Stimulated activated naive CD4-positive, alpha-beta T cell treated with Interleukin-2 at 50 U/mL for 16 hours (primary cell): Measurements from ENCODE around the gene ARHGAP26.

Experiments
- DNase-seq: peaks from one replicate; lab custom pipeline; 2025; lab: John Stamatoyannopoulos, UW

The ARHGAP26 gene

DNA sequence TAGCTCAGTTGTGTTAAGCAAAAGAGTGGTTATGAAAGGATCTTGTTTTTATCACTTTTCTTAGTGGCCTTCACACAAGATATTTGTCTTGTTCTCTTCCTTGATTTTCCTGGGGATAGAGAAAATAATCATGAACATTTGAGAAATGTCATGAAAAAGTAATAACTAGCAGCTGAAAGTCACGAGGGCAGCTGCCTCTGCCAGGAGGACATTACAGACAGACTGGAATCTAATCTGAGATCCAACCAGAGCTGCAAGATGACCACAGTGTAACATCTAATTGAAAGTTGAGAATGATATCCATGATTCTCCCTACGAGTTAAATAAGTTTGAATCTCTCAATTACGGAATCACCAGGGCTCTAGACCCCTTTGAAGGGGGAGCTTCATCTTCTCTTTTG lies 274.9 kb downstream of the ARHGAP26 start:
- no peak for DNase-seq

DNA sequence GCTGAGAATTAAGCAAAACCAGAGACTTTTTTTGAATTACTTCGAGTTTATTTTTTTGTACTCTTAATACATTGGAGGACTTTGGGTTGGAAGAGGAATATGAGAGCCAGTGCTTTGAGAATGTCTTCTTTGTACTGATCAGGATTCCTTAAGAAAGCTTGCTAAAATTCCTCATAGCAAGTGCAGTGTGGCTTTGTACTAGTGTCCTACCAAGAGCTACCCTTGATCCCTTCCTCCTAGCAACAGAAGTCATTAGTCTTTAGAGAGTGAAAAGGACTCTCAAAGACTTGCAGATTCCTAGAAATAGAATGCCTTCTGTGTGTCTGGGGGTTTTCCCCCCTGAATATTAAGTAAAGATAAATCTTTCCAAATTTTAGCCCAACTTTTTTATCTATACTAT lies 276.1 kb downstream of the ARHGAP26 start:
- no peak for DNase-seq

DNA sequence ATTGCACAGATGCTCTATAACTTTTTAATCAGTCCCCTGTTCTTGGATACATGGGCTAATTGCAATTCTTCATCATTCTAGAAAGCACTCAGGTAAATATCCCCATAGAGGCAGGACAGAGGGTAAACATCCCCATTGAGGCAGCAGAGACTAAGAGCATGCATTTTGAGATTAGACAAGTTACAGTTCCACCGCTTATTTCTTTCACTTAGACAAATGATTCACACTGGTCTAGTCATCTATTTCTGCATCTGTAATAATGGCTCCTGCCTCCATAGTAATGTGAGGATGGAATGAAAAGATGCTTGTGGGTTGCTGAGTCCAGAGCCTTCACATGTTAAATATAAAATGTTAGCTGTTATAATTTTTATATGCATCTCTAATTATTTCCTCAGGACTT lies 276.9 kb downstream of the ARHGAP26 start:
- DNase-seq, result no peak

DNA sequence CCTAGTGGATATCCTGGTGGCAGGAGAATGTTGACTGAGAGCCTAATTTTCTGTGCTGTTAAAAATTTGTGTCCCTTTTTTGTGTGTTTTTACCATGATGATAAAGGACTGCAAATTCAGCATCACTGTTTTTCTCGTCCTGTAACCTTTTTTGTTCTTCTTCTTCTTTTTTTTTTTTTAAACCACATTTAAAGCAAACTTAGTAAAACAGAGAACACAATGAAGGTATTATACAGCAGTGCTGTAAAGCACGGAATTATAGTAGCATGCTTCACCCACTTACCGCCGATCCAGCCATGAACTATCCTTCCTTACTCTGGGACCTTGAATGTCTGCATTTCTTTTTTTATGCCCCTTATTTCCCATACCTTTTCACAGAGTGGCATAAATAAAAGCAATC lies 280.0 kb downstream of the ARHGAP26 start:
- DNase-seq, result no peak

DNA sequence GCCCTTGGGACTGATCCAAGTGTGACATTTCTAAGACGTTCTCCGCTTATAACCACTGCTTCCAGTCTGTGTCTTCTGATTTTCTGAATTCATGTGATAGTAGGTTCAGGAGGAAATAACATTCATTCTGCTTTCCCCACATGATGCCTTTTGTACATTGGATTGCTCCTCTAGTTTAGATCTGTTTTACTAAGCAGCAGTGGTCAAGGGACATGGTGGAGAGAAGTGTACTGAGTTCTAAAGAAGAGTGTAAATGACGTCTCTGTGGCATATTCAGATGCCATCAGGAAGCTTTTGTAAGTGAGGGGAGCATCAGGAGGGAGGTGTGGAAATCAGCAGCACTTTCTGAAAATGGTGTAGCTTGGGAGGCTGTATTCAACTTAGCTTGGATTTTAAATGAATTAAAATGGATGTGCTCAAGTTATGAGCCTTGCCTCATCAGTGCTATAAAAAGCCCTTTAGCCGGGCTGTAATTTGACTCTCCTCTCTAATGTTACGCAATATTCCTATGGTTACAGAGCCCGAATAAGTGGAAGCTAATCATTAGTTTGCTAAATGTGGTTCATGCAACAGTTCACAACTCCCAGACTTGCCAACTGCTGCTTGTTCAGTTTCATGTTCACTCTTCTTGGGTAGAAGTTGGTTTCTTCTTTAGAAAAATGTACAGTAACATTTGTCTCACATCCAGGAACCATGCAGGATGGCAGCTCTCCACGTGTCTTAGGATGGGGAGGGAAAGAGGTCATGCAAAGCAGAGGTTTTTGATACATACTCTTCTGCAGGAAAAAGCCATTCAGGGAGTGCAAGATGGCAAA lies 281.3 kb downstream of the ARHGAP26 start:
- DNase-seq, result no peak

DNA sequence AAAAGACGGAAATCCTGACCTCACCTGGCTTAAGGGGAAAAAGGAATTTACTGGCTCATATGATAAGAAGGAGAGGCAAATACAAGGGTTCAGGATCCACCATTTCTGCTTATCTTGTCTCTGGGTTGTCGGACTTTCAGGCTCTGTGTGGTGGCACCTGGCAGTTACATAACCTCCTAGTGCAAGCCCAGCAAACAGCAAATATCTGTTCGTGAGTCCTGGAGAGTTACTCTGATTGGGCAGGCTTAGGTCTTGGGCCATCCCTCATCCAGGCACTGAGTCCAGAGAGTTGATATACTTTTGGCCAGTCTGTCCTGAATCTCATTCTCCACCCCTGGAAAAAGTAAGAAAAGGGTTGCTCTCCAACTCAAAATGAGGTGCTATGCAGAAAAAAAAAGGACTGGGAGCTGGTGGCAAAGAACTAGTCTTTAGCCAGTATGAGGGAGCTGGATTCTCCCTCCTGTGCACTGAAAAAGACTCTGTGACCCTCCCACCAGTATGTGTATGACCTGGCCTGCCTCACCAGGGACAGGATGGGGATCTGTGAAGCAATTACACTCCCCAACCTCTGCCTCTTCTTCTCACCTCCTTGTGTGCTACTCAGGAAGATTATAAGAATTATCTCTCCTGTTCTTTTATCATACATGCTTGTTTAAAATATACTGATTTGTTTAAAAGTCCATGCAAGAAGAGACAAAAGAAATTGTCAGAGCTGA lies 282.9 kb downstream of the ARHGAP26 start:
- DNase-seq, result no peak

DNA sequence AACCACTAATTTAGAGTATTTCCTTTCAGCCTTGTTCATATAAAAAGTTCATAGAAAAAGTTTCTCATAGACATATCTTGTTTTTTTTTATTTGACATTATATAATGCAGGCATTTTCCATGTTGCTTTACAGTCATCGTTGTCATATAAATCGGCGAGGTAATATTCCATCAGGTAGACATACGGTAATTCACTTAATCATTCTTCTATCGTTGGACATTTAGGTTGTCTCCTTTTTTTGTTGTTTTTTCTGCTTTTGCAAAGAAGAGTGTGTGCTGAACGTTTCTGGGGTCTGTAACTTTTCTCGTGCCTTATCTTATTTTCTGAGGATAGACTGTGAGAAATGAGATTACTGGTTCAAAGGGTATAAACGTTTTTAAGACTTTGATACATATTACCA lies 283.6 kb downstream of the ARHGAP26 start:
- DNase-seq, result no peak

DNA sequence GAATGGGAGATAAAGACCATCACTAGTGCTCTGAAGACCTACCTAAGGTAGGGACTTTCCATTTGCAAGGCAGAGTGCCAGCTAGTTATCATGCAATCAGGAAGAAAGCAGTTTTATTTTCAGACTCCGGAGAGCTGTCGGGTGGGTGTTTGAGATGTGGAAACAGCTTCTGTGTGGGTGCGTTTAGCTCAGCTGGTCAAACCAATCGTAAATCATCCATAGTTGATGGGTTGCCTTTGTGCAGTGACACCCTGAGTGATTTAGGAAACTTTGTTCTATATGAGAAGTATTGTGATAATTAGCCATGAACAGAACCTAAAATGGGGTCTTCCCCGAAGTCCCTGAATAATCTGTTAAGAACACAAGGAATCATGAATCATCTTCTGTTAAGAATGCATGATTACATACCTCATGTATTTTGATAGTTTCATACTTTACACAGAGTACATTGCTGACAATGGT lies 284.3 kb downstream of the ARHGAP26 start:
- DNase-seq, result peak; percentile 31

DNA sequence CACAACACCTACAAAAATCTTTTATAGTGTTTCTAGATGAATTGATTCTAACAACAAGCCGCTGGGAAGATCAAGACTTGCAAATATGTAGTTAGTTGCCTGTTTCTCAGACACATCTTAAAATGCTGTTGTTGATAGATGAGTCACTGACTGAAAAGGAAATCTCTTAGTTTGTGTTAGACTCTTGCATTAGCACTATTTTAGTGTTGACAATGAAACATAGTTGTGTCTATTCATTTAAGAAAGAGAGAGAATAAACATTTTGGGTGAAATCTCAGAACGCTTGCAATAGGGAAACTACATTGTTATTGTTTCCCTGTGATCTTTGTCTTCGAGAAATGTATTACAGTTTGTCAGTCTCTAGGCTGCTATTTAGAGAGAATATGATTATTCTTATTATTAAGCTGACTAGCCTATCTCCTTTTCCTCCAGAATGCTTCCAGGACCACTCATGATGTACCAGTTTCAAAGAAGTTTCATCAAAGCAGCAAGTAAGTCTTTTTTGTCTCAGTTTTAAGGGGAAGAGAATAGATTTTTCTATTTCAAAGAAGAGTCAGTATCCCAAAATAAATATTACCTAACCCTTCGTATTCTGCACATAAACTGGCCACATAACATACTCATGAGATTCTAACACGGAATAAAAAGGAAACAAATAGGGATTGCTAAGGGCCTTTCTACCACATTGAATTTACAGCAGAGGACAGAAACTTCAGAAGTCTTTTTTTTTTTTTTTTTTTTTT lies 285.6 kb downstream of the ARHGAP26 start:
- no peak for DNase-seq

DNA sequence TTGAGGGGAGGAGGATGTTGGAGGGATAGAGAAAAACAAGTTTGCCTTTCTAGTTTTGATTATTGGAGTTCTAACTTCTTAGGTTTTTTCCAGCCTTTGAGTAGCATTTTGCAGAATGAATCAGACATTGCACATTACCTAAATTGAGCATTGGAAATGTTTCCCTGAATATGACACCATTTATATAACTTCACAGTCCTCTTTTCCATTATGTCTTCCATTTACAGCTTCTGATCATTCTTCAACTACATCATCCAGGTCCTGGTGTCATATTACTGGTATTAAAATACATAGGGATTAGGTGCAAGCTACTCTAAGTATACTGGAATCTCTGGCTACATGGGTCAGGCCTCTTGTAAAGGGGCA lies 286.1 kb downstream of the ARHGAP26 start:
- no peak for DNase-seq

DNA sequence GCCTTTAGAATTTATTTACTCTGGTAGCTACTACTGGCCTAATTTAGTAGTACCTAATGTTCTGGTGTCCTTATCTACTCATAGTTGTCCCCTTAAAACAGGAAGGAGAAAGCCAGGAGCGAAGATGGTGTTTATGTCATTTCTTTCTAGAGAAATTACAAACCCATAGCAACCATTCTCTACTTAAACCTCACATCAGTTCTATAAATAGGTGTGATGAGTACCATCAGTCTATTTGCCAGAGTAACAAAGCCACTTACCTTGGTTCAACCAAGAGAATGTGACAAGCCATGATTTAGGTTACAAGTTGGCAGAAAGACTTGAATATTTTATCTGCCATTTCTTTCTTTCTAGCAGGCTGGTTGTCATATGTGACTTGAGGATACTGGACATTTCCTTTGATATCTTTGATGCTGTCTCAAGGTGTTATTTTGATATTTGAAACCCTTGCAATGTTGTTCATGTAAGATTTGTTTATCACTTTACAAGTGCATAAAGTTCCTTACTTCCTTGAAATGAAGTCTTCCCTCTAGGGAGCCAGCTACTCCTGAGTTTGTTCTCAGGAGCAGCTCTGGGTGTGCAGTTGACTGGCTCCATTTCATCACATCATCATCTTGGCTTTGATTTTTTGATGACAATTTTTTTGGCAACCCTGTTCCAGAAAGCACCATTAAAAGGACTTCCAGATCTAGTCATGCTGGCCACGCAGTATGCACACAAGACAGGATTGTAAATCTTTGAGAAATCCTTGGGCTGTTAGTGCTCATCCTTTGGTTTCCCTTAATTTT lies 286.8 kb downstream of the ARHGAP26 start:
- DNase-seq, result no peak

DNA sequence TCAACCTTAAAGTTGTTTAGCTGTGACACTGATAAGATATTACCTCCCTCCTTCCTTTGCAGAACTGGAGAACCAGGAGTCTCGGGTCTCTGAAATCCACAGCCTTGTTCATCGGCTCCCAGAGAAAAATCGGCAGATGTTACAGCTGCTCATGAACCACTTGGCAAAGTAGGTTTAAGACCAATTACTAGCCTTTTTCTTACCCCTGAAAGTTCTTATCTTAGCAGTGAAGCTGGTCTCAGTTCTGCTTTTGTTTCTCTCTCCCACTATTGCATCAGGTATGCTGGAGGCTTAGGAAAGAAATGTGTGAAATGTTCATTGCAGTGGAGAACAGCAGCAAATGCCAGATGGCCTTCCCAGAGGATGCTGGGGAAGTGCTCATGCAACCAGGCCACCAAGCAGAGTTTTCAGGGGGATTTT lies 287.4 kb downstream of the ARHGAP26 start:
- no peak for DNase-seq

DNA sequence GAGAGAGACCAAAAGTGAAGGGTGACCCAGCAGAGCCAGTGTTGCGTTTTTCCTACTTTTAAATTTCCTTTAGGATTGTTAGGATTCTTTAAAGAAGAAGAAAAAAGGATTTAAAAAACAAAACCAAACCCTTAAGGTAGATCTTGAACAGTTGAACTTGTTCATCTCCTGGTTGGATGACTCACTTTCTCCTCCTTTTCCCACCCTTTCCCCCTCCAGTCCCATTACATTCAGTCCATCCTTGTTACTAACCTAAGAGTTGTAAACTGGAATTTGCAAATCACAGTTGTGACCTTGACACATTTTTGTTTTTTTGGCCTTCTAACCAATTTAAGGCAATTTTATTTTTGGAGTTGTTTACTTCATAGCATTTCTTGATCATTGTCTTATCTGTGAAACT lies 289.2 kb downstream of the ARHGAP26 start:
- no peak for DNase-seq

DNA sequence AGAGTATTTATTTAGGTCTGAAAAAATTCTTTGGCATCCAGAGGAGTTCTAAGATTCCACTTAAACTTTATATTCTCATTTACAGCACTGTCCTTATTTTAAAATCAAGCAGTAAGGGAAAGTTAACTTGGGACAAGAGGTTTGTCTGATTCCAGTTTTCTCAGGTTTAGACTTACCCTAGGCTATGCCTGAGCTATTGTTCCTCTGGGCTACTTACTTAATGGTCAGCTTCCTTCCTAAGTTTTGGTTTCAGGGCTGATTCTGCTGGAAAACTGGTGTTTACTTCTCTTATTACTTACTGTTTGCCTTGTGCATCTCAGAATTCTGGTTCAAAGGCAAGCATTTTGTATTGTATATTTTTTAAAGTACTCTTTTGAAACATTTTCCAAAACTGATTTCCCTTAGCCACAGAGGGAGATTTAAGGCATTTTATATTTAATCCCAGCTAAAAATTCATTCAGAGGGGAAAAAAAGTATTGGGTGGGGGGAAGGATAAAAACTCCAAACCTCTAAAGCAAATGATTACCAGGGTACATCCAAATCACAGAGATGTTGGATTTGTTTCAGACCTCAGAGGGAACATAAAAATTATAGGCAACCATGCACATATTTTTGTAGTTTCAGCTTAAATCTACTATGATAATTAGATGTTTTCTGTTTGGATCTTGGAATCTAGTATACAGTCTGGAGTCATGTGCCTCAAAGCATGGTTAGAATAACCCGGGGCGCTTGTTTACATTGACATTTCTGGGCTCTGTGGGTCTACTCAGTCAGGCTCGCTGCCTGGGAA lies 290.0 kb downstream of the ARHGAP26 start:
- no peak for DNase-seq

DNA sequence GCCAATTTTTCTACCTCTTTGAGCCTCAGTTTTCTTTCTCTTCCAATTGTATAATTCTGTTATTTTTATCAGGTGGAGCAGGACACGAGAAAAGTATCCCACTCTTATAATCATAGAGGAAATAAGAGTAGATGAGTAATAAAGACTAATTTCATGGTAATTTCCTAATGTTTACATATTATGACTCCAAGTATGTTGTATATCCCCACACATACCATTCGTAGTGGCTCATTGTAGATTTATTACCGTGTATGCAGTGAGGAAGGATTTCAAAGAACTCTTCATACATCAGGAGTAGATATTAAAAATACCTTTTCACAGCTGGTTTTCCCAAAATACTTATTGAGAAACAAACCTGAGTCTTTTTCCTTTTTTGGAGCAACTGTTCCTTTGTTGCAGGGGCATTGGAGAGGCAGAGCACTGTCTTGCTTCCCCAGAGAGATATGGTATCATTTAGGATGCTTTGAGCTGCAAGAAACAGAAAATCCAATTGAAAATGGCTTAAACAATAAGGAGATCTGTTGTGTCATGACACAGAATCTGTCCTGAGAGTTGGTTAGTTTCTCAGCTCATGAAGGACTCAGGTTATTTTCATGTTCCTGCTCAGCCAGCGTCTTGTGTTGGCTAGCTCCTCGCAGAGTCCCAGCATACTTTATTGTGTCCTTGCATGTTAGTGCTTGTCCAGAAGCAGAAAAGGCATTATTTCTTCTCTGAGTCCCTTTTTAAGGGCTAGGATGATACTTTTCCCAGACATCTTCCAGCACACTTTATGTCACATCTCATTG lies 291.2 kb downstream of the ARHGAP26 start:
- DNase-seq, result no peak

DNA sequence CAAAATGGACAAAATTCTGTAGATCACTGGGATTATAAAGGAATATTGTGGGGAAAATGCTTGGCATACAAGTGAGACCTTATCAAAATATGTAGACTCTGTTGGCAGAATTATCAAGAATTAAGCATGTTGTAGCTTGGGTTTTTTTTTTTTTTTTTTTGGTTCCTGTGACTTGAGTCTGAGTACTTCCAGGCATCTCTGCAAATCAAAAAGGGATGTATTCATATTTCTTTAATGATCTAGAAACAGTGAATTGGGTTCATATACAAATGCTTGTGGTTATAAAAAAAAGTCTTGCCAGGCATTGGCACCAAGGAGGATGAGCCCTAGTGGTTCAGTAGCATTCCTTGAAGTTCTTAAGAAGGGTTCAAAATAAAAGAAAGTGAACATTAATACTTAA lies 292.2 kb downstream of the ARHGAP26 start:
- no peak for DNase-seq

DNA sequence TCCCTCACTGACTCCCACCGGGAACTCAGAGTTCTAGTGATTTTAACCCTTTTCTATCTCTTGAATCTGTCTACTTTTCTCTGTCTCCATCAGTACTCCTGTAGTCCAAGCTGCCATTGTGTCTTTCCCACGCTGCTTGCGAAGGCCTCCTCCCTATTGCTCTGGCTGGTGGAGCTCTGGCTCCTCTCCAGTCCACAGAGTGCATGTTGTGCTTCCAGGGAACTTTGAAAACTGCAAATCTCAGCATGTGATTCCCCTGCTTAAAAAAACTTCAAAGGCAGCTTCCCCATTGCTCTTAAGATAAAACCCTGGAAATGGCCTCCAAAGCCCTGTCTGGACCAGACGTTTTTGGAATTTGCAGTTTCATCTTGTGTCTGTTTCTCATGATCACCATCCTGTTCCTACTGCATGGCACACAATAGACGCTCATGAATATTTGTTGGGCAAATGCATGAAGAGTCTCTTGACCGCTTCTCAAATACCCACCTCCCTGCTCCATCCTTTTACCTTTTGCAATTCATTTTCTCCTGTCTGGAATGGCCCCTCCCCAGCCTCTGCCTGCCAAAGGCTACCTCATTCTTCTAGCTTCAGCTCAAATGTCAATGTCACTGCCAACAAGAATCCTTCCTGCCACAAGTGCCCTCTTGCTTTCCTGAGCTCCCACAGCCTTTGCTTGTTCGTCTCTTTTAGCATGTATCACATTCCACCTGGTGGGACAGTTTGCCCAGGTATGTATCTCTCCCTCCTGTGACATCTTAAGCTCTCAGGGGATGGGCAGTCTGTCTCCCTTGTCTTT lies 293.2 kb downstream of the ARHGAP26 start:
- no peak for DNase-seq

DNA sequence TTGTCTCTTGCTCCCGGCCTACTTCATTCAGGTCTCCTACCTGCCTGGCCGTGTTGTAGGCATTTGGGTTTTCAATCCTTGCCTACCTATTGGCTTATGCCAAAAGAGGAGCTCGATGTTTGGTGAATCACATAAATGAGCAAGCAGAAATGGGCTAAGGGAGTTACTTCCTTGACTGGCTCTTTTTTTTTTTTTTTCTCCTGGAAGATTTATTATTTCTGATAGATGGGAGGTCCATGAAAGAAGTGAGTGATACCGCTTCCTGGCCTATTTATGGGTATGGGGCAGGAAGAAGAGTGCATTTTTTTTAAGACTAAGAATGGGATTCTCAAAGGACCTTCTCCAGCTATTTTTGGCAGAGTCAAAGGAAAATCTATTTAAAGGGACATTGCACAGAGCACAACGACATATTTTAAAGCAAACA lies 294.1 kb downstream of the ARHGAP26 start:
- DNase-seq, result no peak

DNA sequence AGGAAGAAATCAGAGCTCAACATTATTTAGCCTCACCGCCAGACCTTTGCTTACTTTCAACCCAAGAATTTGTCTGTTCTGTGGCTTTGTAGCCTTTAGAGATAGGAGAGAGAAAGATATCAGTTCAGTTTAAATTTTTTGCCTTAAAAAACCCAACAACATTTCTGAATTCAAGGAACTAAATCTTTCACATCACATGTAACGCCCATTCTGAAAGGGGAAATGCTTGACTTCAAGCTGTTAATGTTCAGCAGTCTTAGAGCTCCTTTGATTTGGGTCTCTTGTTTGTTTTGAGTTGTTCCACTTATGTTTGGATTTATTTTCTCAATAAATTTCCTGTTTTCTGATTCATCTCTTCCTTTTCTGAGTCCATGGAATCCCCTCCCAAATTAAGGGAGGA lies 294.5 kb downstream of the ARHGAP26 start:
- DNase-seq, result no peak
